K562 (cell line): ENCODE measurements around the gene SERPINE3. TPM values are rescaled to one million over a fixed set of nuclear protein-coding genes. Genes with fewer than 3 reads are reported as not detected.

Experiments
- ATAC-seq: fragments of 200-7000 bp; cut with Tn5 transposase; 3 replicates; pipeline ENCODE4 v1.9.1; 2020; ENCODE audit warnings: moderate library complexity
- BruUV-seq: library from RNA; stranded (reverse); fragments of 400-500 nt; replicated peaks from 2 replicates; lab custom pipeline; 2021; lab: Mats Ljungman, UMichigan
- CTCF ChIA-PET: fragments of 300-600 bp; formaldehyde crosslinking; extraction: SDS; loops from one replicate; lab custom pipeline; 2021; ENCODE audit warnings: low intra/inter-chr PET ratio; lab: Yijun Ruan, JAX
- POLR2A ChIA-PET: fragments of 300-600, 350-650 bp; sonication (Branson Sonifier 250); formaldehyde crosslinking; extraction: SDS; loops from one replicate; lab custom pipeline; 2021; ENCODE audit warnings: antibody characterized with exemption, inconsistent platforms; lab: Yijun Ruan, JAX
- DNase-seq, 4 experiments: peaks; one replicate each; pipeline versions ENCODE4 v3.0.0 to v3.0.0-alpha.2; 2011 to 2018; ENCODE audit warnings: low spot score in 3 of 4, mixed read lengths in 3 of 4; ENCODE audit errors: extremely low read depth in 1 of 4
- FAIRE-seq: peaks from 2 replicates; lab custom pipeline; 2011; peaks lifted over from hg19 to GRCh38; lab: Jason Lieb, UNC
- H2AFZ ChIP-seq: 2 replicates; pipeline ENCODE4 v1.6.0; 2011; ENCODE audit warnings: low read depth, low read length, control low read depth, inconsistent platforms
- H3K27ac ChIP-seq: fragments of 200-600 bp; 3 replicates; pipeline ENCODE4 v1.8.0; 2011; ENCODE audit warnings: low read depth, mild to moderate bottlenecking, control low read depth, inconsistent platforms, low read length, moderate library complexity, mixed read lengths; ENCODE audit errors: extremely low read depth
- H3K27me3 ChIP-seq, 2 experiments: fragments of 300-600 bp in 1 of 2; 2 replicates in 1 of 2; 3 replicates in 1 of 2; pipeline versions ENCODE4 v1.6.0 to v1.8.0; 2011; ENCODE audit warnings: inconsistent platforms in 2 of 2, low read length in 2 of 2, mild to moderate bottlenecking in 1 of 2, mixed read lengths in 1 of 2, moderate library complexity in 1 of 2; ENCODE audit not compliant: control insufficient read depth in 2 of 2, insufficient read depth in 2 of 2
- H3K36me3 ChIP-seq: fragments of 300-600 bp; 3 replicates; pipeline ENCODE4 v1.8.0; 2011; ENCODE audit warnings: mild to moderate bottlenecking, low read length, inconsistent platforms; ENCODE audit not compliant: control insufficient read depth, insufficient read depth
- H3K4me1 ChIP-seq, 2 experiments: fragments of 200-600 bp in 1 of 2; replicated peaks in 1 of 2; 2 replicates in 1 of 2; 3 replicates in 1 of 2; pipeline versions ENCODE4 v1.5.1 to v1.8.0; 2011; ENCODE audit warnings: inconsistent platforms in 2 of 2, low read length in 2 of 2, mild to moderate bottlenecking in 1 of 2, mixed read lengths in 1 of 2, moderate library complexity in 1 of 2; ENCODE audit not compliant: control insufficient read depth in 2 of 2, insufficient read depth in 2 of 2
- H3K4me2 ChIP-seq: 2 replicates; pipeline ENCODE4 v1.6.1; 2011; ENCODE audit warnings: low read length, control low read depth, inconsistent platforms, mixed read lengths; ENCODE audit not compliant: insufficient read depth
- H3K4me3 ChIP-seq: fragments of 200-600 bp; sonication (generic), shearing (Covaris generic); 2 replicates; pipeline ENCODE4 v1.5.1; 2016; ENCODE audit warnings: control low read depth, inconsistent platforms
- H3K79me2 ChIP-seq: fragments of 200-600 bp; 3 replicates; pipeline ENCODE4 v1.8.0; 2011; ENCODE audit warnings: low read length, inconsistent platforms; ENCODE audit not compliant: control insufficient read depth, insufficient read depth
- H3K9ac ChIP-seq, 2 experiments: 2 replicates each; pipeline versions ENCODE4 v1.6.0 to v1.6.1; 2011; ENCODE audit warnings: low read depth in 2 of 2, low read length in 2 of 2, control low read depth in 1 of 2, inconsistent platforms in 1 of 2, mild to moderate bottlenecking in 1 of 2, mixed read lengths in 1 of 2; ENCODE audit not compliant: insufficient read depth in 1 of 2
- H3K9me1 ChIP-seq: one replicate; pipeline ENCODE4 v1.6.0; 2011; ENCODE audit warnings: inconsistent platforms, mild to moderate bottlenecking, low read length, moderate library complexity; ENCODE audit not compliant: control insufficient read depth, insufficient read depth
- H3K9me3 ChIP-seq: replicated peaks from 2 replicates; pipeline ENCODE4 v1.5.1; 2011; ENCODE audit warnings: low read depth, low read length, inconsistent platforms; ENCODE audit not compliant: control insufficient read depth, insufficient read depth
- H4K20me1 ChIP-seq: replicated peaks from 2 replicates; pipeline ENCODE4 v1.6.1; 2011; ENCODE audit warnings: low read length, inconsistent platforms, mixed read lengths; ENCODE audit not compliant: control insufficient read depth, insufficient read depth
- MYNN ChIP-seq, 2 experiments: sonication (generic); formaldehyde crosslinking in 1 of 2; IDR thresholded peaks; 2 replicates each; pipeline versions ENCODE4 v1.5.0 to v1.6.1; 2016 to 2020; ENCODE audit warnings: antibody characterized with exemption in 1 of 2, missing genetic modification reagents in 1 of 2
- RBM39 ChIP-seq: fragments of 200-400 bp; formaldehyde crosslinking; optimal IDR thresholded peaks from 2 replicates; pipeline ENCODE3; 2018; ENCODE audit warnings: low read depth, low read length
- SMARCA4 ChIP-seq: fragments of 450-650 bp; IDR thresholded peaks from 2 replicates; pipeline ENCODE4 v1.6.1; 2016
- ZBTB17 ChIP-seq: fragments of 450-650 bp; formaldehyde crosslinking; IDR thresholded peaks from 2 replicates; pipeline ENCODE4 v1.4.0; 2020; ENCODE audit warnings: mild to moderate bottlenecking
- ZNF12 ChIP-seq: sonication (generic); formaldehyde crosslinking; IDR thresholded peaks from 2 replicates; pipeline ENCODE4 v1.4.0; 2020; ENCODE audit warnings: mild to moderate bottlenecking, missing genetic modification reagents
- WGBS: fragments of 100-300 bp; shearing (Covaris generic); methylation state at CpG from one replicate; pipeline ENCODE4 v1.1.6; 2016; ENCODE audit warnings: low coverage, mixed read lengths; ENCODE audit not compliant: insufficient coverage; ENCODE audit errors: missing lambda C conversion rate; 5-methylcytosine and 5-hydroxymethylcytosine counted together
- in situ Hi-C: fragments of 300-500 bp; cut with MboI; formaldehyde crosslinking; loops from 4 replicates; pipeline ENCODE4 v1.15.0; 2018; ENCODE audit warnings: inconsistent platforms, mixed read lengths
- intact Hi-C: fragments of 100-400 bp; cut with micrococcal nuclease; formaldehyde crosslinking; loops from 2 replicates; pipeline ENCODE4 v1.14.2; 2022
- polyA plus RNA-seq, 8 experiments: library from polyadenylated mRNA; depleted of rRNA in 4 of 8; stranded (reverse) in 5 of 8; unstranded in 3 of 8; fragments of >200 nt; fragmentation: Nextera tagmentation in 2 of 8; fragmentation: Illumina TruSeq in 1 of 8; extraction: Ambion mirVana in 2 of 8; extraction: Trizol in 1 of 8; gene quantifications; 2 replicates each; pipeline versions ENCODE4 v1.2.1 to v1.2.3, GENCODE V29; 2011 to 2014; ENCODE audit warnings: inconsistent platforms in 1 of 8, missing spikeins in 1 of 8
- total RNA-seq, 7 experiments: library from RNA; depleted of rRNA in 6 of 7; stranded (reverse); fragments of >200 nt in 6 of 7; fragmentation: Illumina TruSeq in 2 of 7; extraction: Trizol in 2 of 7; gene quantifications; 2 replicates each; pipeline versions ENCODE4 v1.2.1 to v1.2.3, GENCODE V29; 2011 to 2021; ENCODE audit warnings: low replicate concordance in 1 of 7
- TF ChIP-seq, protein P1 (sequence below): fragments of 450-650 bp; IDR thresholded peaks from 2 replicates; pipeline ENCODE4 v1.7.0; 2016; ENCODE audit warnings: borderline replicate concordance

Gene SERPINE3
- total and polyA plus RNA-seq, 9 of the 15 experiments (the other 6 are each of a cell fraction or from before 2014, with no cell fraction given): not detected

DNA sequence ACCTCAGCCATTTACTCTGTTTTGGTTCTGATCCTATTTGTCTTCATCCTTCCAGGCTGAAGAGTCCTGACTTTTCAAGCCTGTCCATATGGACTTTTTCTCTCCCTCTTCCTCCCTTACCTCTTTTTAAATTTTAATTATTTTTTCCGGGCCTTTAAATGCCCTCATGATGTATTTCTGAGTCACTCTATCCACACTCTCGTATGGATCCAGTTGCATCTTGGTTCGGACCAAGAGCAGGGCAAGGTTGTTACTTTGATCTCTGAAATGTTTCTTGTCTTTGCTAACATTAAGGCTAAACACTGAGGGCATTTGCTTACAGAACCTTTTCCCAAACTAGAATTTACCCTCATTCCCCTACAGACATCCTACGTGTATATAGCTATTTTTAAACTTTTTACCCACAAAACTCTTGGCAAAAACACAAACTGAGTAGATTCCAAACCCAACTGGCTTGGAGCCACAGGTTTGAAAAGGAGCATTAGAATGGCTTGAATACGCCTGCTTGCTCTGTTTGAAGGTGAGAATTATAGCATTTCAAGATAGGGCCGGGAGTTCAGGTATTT lies 47.4 kb upstream of the SERPINE3 start:
- CTCF ChIA-PET: interaction anchor here (0.6 kb wide), 1 partner anchor 20 kb away, joined by 3 read pairs; no protein-coding TSS in a partner anchor
- no peak for TF ChIP-seq RBM39
- no peak for TF ChIP-seq MYNN (IDR thresholded peaks at IDR 0.05)
- TF ChIP-seq MYNN (CRISPR knock-in tag; IDR thresholded peaks at IDR 0.05): no peak
- TF ChIP-seq SMARCA4: no peak
- no peak for TF ChIP-seq ZNF12 (CRISPR knock-in tag)
- TF ChIP-seq, protein P1, sequence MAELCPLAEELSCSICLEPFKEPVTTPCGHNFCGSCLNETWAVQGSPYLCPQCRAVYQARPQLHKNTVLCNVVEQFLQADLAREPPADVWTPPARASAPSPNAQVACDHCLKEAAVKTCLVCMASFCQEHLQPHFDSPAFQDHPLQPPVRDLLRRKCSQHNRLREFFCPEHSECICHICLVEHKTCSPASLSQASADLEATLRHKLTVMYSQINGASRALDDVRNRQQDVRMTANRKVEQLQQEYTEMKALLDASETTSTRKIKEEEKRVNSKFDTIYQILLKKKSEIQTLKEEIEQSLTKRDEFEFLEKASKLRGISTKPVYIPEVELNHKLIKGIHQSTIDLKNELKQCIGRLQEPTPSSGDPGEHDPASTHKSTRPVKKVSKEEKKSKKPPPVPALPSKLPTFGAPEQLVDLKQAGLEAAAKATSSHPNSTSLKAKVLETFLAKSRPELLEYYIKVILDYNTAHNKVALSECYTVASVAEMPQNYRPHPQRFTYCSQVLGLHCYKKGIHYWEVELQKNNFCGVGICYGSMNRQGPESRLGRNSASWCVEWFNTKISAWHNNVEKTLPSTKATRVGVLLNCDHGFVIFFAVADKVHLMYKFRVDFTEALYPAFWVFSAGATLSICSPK: no peak
- no peak for TF ChIP-seq ZBTB17
- H3K4me3 ChIP-seq: no peak overlapping the region
- H3K36me3 ChIP-seq: no peaks in the 10 kb centered on the region
- H3K27ac ChIP-seq: no peak overlapping the region
- peaks cover 3 to 23% of the 10 kb centered on the region in 2 experiments; a peak in 4 of 5 replicates for H3K27me3 ChIP-seq
- no peak overlapping the region for H3K4me2 ChIP-seq
- no peaks in the 10 kb centered on the region for H3K9me3 ChIP-seq
- no peak overlapping the region for H3K9ac ChIP-seq
- POLR2A ChIA-PET: no interaction called here
- ATAC-seq (no peak), DNase-seq (no peak), FAIRE-seq (no peak)
- in situ Hi-C loops (loop anchor here (10.0 kb wide), 1 partner anchor 157 kb away; no protein-coding TSS in a partner anchor), intact Hi-C loops (no loop called here)
- no peaks in the 10 kb centered on the region for H3K9me1 ChIP-seq
- H3K79me2 ChIP-seq: no peaks in the 10 kb centered on the region
- no peaks in the 10 kb centered on the region for H3K4me1 ChIP-seq
- no peak overlapping the region for H2AFZ ChIP-seq
- WGBS: 6% methylated on average over 6 of the region's 6 CpGs
- BruUV-seq: no TSS peak
- no peaks in the 10 kb centered on the region for H4K20me1 ChIP-seq
